Measurements from ENCODE around the gene SPATA25.

SPATA25 gene

DNA sequence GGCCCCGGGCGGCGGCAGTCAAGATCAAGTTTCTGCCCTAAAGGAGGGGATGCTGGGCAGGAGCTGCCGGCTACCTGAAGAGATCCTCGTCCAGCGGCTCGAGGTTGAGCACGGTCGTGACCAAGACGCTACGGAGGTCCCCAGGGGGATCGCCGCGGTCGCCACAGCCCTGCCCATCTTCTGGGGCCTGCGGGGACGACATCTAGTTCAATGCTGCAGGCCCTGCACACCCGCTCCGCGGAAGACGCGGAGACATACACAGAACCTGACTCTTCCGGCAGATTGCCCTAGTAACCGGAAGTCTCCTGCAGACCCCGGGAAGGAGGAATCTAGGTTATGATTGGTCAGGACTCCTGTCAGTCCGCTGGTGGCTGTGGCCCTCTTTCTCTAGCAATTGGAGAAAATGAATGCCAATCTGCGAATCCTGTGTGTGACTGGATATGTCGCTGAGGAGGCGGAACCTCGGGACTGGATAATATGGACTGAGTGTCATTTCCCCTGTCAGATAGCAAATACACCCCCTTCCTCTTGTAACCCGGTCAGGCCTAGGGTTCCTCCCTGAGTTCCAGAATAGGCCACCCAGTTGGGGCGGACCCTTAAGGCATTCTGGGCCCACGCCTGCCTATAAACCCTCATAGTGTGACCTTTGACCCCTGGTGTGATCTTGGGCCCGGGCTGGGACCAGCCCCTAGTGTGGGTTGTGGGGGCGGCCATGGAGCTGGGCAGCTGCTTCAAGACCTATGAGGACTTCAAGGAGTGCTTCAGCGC, 30.1 kb downstream of the SPATA25 start, which contains the start of the genes ACOT8 and ZSWIM3:
Gene ACOT8 (minus strand): TSS at position 279 of the 768 bp plus-strand sequence. CDS start 77 bp downstream, at position 202.
Gene ZSWIM3 (plus strand): TSS at position 501 of the 768 bp plus-strand sequence. CDS start 212 bp downstream, at position 713.
- TF ChIP-seq, protein P1, sequence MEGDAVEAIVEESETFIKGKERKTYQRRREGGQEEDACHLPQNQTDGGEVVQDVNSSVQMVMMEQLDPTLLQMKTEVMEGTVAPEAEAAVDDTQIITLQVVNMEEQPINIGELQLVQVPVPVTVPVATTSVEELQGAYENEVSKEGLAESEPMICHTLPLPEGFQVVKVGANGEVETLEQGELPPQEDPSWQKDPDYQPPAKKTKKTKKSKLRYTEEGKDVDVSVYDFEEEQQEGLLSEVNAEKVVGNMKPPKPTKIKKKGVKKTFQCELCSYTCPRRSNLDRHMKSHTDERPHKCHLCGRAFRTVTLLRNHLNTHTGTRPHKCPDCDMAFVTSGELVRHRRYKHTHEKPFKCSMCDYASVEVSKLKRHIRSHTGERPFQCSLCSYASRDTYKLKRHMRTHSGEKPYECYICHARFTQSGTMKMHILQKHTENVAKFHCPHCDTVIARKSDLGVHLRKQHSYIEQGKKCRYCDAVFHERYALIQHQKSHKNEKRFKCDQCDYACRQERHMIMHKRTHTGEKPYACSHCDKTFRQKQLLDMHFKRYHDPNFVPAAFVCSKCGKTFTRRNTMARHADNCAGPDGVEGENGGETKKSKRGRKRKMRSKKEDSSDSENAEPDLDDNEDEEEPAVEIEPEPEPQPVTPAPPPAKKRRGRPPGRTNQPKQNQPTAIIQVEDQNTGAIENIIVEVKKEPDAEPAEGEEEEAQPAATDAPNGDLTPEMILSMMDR (IDR thresholded peaks at IDR 0.05; ENCODE audit: low read depth, low read length): no peak
- H3K4me3 ChIP-seq (ENCODE audit: low read depth, low read length): peak within 1 kb of the TSS; percentile 89

DNA sequence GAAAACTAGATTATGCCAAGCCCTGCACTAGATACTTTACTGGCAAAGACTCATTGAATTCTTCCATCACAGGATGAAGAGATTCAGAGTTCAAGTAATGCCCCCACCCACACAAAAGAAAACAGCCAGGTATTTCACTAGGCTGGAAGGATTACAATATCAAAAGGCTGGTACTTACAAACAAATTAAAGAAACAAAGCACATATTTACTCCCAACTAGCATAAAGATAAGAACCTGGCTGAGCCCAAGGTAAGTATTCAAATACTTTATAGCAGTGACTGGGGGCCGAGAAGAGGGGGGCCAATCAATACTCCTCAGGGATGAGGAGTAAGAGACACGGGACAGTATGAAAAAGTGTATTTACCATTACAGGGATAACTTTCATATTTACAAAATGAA, 33.9 kb downstream of the SPATA25 start:
- TF ChIP-seq, protein P1 (IDR thresholded peaks at IDR 0.05; ENCODE audit: low read depth, low read length): no peak
- no peak overlapping the region for H3K4me3 ChIP-seq (ENCODE audit: low read depth, low read length)

DNA sequence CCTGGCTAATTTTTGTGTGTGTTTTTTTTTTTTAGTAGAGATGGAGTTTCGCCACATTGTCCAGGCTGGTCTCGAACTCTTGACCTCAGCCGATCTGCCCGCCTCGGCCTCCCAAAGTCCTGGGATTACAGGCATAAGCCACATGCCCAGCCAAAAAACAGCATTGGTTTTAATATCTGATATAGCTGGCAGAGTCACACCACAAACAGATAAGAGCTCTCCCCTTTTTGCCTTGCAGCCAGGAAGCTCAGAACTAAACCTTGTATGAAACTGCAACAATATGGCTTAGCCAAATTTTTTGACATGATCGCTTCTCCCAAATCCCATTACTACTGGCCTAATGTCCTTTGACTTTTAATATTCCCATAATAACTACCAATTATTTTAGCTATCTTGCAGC, 35.1 kb downstream of the SPATA25 start:
- no peak overlapping the region for H3K4me3 ChIP-seq (ENCODE audit: low read depth, low read length)

DNA sequence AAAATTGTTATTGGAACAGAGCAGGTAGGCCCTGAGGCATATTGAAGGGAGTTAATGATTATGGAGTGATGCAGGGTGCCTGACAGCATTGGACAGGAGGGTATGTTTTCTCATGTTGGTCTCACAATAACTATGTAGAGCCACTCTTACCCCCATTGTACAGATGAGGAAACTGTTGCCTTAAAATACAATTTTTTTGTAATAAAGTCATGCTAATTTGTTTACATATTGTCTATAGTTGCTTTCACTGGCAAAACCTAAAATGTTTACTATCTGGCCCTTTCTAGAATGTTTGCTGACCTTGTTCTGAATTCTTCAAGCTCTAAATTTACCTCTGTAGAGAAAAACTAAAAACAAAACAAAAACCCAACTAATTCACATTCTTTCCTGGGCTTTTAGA, 35.9 kb downstream of the SPATA25 start:
- TF ChIP-seq, protein P1 (IDR thresholded peaks at IDR 0.05; ENCODE audit: low read depth, low read length): no peak
- no peak overlapping the region for H3K4me3 ChIP-seq (ENCODE audit: low read depth, low read length)

More for the DNA sequence above, 35.1 kb downstream of the SPATA25 start:
- TF ChIP-seq, protein P1 (IDR thresholded peaks at IDR 0.05; ENCODE audit: low read depth, low read length): no peak

DNA sequence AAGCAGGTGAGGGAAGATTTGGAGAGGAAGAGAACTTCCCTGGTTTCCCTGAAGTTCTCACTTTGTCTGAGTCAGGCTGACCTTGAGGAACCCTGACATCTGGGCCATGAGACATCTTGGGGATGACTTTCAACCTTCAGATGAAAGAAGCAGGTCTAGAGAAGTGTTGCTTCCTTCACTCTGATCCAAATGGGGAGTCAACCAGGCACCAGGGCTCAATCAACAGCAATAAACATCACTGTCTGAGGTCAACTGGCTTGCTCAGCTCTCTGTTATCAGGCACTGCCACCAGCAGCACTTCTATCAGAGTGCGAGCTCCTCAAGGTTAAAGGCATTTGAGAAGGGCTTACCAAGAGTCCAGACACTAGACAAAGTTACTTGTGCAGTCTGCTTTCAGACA, 36.5 kb downstream of the SPATA25 start:
- TF ChIP-seq, protein P1 (IDR thresholded peaks at IDR 0.05; ENCODE audit: low read depth, low read length): no peak
- no peak overlapping the region for H3K4me3 ChIP-seq (ENCODE audit: low read depth, low read length)

DNA sequence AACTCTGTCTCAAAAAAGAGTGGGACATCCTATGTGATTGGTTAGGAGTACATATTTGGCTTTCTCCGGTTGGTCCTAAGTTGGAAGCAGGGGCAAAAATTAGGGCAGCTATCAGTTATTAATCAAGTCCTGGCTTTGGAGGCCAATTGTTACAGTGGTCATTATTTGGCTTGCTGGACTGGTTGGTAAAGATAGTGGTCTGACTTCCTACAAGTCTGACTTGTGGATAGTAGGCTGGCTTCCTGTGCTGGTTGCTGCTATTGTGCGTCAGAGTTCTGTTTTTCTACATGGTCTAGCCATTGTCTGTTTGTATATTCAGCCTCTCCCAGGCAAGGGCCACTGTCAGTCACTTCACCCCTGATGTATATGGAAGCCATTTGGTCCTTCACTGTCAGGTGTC, 37.2 kb downstream of the SPATA25 start:
- TF ChIP-seq, protein P1 (IDR thresholded peaks at IDR 0.05; ENCODE audit: low read depth, low read length): no peak
- no peak overlapping the region for H3K4me3 ChIP-seq (ENCODE audit: low read depth, low read length)

DNA sequence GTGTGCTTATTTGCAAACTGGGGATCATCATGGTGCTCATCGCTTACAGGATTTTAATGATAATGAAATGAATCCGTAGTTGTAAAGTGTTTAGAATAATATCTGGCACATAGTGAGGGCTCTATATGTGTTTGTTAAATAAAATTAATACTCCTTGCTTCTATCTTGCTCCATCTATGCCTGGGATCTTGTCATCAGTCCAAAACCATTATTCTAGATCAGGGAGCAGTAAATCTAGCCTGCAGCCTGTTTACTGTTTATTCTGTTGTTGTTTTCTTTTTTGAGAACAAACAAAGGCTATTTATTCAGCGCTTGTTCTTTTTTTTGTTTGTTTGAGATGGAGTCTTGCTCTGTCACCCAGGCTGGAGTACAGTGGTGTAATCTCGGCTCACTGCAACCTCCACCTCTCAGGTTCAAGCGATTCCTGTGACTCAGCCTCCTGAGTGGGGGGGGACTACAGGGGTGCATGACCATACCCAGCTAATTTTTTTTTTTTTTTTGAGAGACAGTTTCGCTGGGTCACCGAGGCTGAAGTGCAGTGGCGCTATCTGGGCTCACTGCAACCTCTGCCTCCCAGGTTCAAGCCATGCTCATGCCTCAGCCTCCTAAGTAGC, 38.3 kb downstream of the SPATA25 start:
- H3K4me3 ChIP-seq (ENCODE audit: low read depth, low read length): no peak overlapping the region
- TF ChIP-seq, protein P1 (IDR thresholded peaks at IDR 0.05; ENCODE audit: low read depth, low read length): no peak
